ENCODE results near the gene CD300LG.

DNA sequence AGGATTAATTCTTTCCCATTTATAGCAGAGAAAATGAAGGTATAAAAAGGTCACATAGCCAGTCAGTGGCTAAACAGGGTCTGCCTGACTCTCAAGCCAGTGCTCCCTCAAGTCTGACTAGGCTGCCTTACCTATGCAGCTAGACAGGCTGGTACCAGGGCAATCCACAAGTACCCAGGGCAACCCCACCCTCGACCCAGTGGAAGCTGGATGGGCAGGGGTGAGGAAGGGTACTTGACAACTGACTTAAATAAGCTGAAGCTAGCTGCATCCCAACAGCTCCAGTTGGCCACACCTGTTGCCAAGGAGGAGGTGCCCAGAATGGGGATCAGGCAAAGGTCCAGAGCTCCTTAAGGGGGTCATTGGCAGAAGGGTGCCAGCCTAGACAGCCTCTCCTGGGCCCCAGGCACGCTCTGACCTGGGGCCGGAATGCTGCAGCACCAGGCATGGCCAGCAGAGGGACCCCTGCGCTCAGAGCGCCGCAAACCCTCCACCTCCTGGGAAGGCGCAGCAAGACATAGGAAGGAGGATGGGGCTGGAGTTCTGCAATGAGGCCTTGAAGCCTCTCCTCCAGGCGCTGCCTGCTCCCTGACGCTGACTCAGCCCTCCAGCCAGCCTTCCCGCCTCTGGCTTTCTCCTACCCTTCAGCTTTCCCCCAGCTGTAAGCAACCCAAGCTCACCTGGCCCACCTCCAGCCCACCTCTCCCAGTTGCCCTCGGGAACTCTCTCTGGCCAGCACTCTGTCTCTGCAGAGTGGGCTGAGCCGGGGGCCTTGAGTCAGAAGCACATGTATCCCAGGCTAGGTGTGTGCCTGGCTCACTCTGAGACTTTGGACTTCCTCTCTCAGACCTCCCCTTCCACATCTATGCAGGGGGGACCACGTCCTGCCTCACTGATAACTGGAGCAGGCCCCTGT is 31.5 kb downstream of the CD300LG start:
- TF ChIP-seq, protein P1, sequence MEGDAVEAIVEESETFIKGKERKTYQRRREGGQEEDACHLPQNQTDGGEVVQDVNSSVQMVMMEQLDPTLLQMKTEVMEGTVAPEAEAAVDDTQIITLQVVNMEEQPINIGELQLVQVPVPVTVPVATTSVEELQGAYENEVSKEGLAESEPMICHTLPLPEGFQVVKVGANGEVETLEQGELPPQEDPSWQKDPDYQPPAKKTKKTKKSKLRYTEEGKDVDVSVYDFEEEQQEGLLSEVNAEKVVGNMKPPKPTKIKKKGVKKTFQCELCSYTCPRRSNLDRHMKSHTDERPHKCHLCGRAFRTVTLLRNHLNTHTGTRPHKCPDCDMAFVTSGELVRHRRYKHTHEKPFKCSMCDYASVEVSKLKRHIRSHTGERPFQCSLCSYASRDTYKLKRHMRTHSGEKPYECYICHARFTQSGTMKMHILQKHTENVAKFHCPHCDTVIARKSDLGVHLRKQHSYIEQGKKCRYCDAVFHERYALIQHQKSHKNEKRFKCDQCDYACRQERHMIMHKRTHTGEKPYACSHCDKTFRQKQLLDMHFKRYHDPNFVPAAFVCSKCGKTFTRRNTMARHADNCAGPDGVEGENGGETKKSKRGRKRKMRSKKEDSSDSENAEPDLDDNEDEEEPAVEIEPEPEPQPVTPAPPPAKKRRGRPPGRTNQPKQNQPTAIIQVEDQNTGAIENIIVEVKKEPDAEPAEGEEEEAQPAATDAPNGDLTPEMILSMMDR (IDR thresholded peaks at IDR 0.05) = peak; percentile 96
- no peak for TF ChIP-seq ZFX (IDR thresholded peaks at IDR 0.05; ENCODE audit: borderline replicate concordance)

Data from 22Rv1 (cell line).